GM12892 (cell line): ENCODE measurements around the gene OTOP1.

Experiments used
- POLR2A ChIP-seq: IDR thresholded peaks from 2 replicates; pipeline ENCODE4 v1.6.1; 2011; ENCODE audit warnings: low read depth, low read length, control low read depth
- POLR2AphosphoS5 ChIP-seq: IDR thresholded peaks from 2 replicates; pipeline ENCODE4 v1.6.1; 2011; ENCODE audit warnings: low read depth, low read length, control low read depth

GRCh38 chr4:4248029-4248884 is 21.5 kb upstream of the OTOP1 start, which contains the start of gene TMEM128:
- TF ChIP-seq POLR2AphosphoS5: peak; percentile 96
- TF ChIP-seq POLR2A: peak; percentile 97
